GM18951 (cell line): ENCODE data around the gene BABAM2.

Experiments used
- POLR2A ChIP-seq: IDR thresholded peaks from 4 replicates; pipeline ENCODE4 v1.6.1; 2011; ENCODE audit warnings: mild to moderate bottlenecking; ENCODE audit not compliant: insufficient read length, insufficient read depth; ENCODE audit errors: extremely low read depth
- in situ Hi-C: fragments of 300-500 bp; cut with MboI; formaldehyde crosslinking; loops from one replicate; pipeline ENCODE4 v1.12.0; 2022; ENCODE audit warnings: low sequenced_read_pairs, mixed read lengths, inconsistent platforms; ENCODE audit not compliant: unreplicated experiment

Gene BABAM2

GRCh38 chr2:28343184-28343942 lies 452.8 kb downstream of the BABAM2 start:
- no peak for TF ChIP-seq POLR2A
- in situ Hi-C loops = no loop called here

- TF ChIP-seq POLR2A = no peak
- in situ Hi-C loops = no loop called here
Measured at GRCh38 chr2:28343971-28344715, 453.6 kb downstream of the BABAM2 start.

- in situ Hi-C loops = no loop called here
- no peak for TF ChIP-seq POLR2A
Measured at GRCh38 chr2:28344756-28345373, 454.3 kb downstream of the BABAM2 start.

- in situ Hi-C loops = no loop called here
- no peak for TF ChIP-seq POLR2A
Measured at GRCh38 chr2:28345619-28346018, 455.1 kb downstream of the BABAM2 start.

GRCh38 chr2:28346587-28346986 lies 456.1 kb downstream of the BABAM2 start:
- in situ Hi-C loops = no loop called here
- no peak for TF ChIP-seq POLR2A

GRCh38 chr2:28347193-28347592 lies 456.7 kb downstream of the BABAM2 start:
- in situ Hi-C loops = no loop called here
- TF ChIP-seq POLR2A = no peak

GRCh38 chr2:28347596-28347995 lies 457.1 kb downstream of the BABAM2 start:
- in situ Hi-C loops = no loop called here
- TF ChIP-seq POLR2A = no peak

- in situ Hi-C loops = no loop called here
- no peak for TF ChIP-seq POLR2A
Measured at GRCh38 chr2:28348149-28348567, 457.6 kb downstream of the BABAM2 start.

- in situ Hi-C loops = no loop called here
- TF ChIP-seq POLR2A = no peak
Measured at GRCh38 chr2:28348921-28349320, 458.4 kb downstream of the BABAM2 start.

- in situ Hi-C loops = no loop called here
- TF ChIP-seq POLR2A = no peak
Measured at GRCh38 chr2:28349546-28350165, 459.1 kb downstream of the BABAM2 start.

GRCh38 chr2:28350196-28350595 lies 459.7 kb downstream of the BABAM2 start:
- in situ Hi-C loops = no loop called here
- TF ChIP-seq POLR2A = no peak

- no peak for TF ChIP-seq POLR2A
Measured at GRCh38 chr2:28350791-28351285, 460.3 kb downstream of the BABAM2 start.

GRCh38 chr2:28351621-28352020 lies 461.1 kb downstream of the BABAM2 start:
- TF ChIP-seq POLR2A = no peak
- in situ Hi-C loops = no loop called here

More at GRCh38 chr2:28350791-28351285, 460.3 kb downstream of the BABAM2 start:
- in situ Hi-C loops = no loop called here

GRCh38 chr2:28352104-28352503 lies 461.6 kb downstream of the BABAM2 start:
- TF ChIP-seq POLR2A = no peak
- in situ Hi-C loops = no loop called here
